NCI-H446 (cell line): ENCODE measurements around the gene PLXDC1.

Source experiments
- DNase-seq, 2 experiments: peaks; one replicate each; lab custom pipeline; 2025; lab: John Stamatoyannopoulos, UW

The PLXDC1 gene

GRCh38 chr17:39097150-39097519, 54.3 kb downstream of the PLXDC1 start:
- DNase-seq, result no peak

GRCh38 chr17:39096508-39097149, 54.8 kb downstream of the PLXDC1 start:
- no peak for DNase-seq

- no peak for DNase-seq
Measured at GRCh38 chr17:39095309-39095686, 56.1 kb downstream of the PLXDC1 start.

GRCh38 chr17:39094607-39095308, 56.7 kb downstream of the PLXDC1 start:
- DNase-seq, result no peak

- DNase-seq, result no peak
Measured at GRCh38 chr17:39092692-39093230, 58.7 kb downstream of the PLXDC1 start.

- no peak for DNase-seq
Measured at GRCh38 chr17:39090908-39091665, 60.4 kb downstream of the PLXDC1 start.

GRCh38 chr17:39090400-39090799, 61.0 kb downstream of the PLXDC1 start:
- no peak for DNase-seq

- peak in 1 of 2 experiments; percentile 1 for DNase-seq
Measured at GRCh38 chr17:39084558-39084957, 66.9 kb downstream of the PLXDC1 start.

GRCh38 chr17:39083270-39083669, 68.2 kb downstream of the PLXDC1 start:
- no peak for DNase-seq

GRCh38 chr17:39082482-39082881, 69.0 kb downstream of the PLXDC1 start:
- DNase-seq, result peak in 1 of 2 experiments; percentile 46

GRCh38 chr17:39081851-39082250, 69.6 kb downstream of the PLXDC1 start:
- DNase-seq, result no peak

- peak in 1 of 2 experiments; percentile 25 for DNase-seq
Measured at GRCh38 chr17:39080421-39081078, 70.9 kb downstream of the PLXDC1 start.

GRCh38 chr17:39079836-39080235, 71.6 kb downstream of the PLXDC1 start:
- DNase-seq, result peak in 1 of 2 experiments; percentile 4

GRCh38 chr17:39077866-39078265, 73.6 kb downstream of the PLXDC1 start:
- DNase-seq, result no peak

GRCh38 chr17:39077252-39077651, 74.2 kb downstream of the PLXDC1 start:
- DNase-seq, result no peak

GRCh38 chr17:39074676-39075075, 76.8 kb downstream of the PLXDC1 start:
- DNase-seq, result no peak

- DNase-seq, result no peak
Measured at GRCh38 chr17:39073916-39074315, 77.5 kb downstream of the PLXDC1 start.

- DNase-seq, result no peak
Measured at GRCh38 chr17:39073353-39073752, 78.1 kb downstream of the PLXDC1 start.

- DNase-seq, result no peak
Measured at GRCh38 chr17:39071573-39071972, 79.9 kb downstream of the PLXDC1 start.

- DNase-seq, result peak; percentile 1 to 60
Measured at GRCh38 chr17:39069114-39069756, 82.2 kb downstream of the PLXDC1 start.

- DNase-seq, result no peak
Measured at GRCh38 chr17:39064819-39065218, 86.6 kb downstream of the PLXDC1 start.

GRCh38 chr17:39064374-39064773, 87.1 kb downstream of the PLXDC1 start:
- DNase-seq, result no peak
